Left ventricle myocardium inferior (tissue), 1 donor: ENCODE results near the gene ZCCHC4. TPM values are rescaled to one million over a fixed set of nuclear protein-coding genes. Genes with fewer than 3 reads are reported as not detected.

ENCODE experiments used
- DNase-seq: peaks from one replicate; pipeline ENCODE4 v3.0.0-alpha.2; 2020
- H3K27ac ChIP-seq: fragments of 200-600 bp; replicated peaks from 2 replicates; pipeline ENCODE4 v1.8.0; 2021
- H3K27me3 ChIP-seq: fragments of 200-600 bp; 2 replicates; pipeline ENCODE4 v1.8.0; 2021; ENCODE audit warnings: low read depth
- H3K36me3 ChIP-seq: fragments of 200-600 bp; 2 replicates; pipeline ENCODE4 v1.8.0; 2021
- H3K4me1 ChIP-seq: fragments of 200-600 bp; 2 replicates; pipeline ENCODE4 v1.8.0; 2021
- H3K4me3 ChIP-seq: fragments of 200-600 bp; 2 replicates; pipeline ENCODE4 v1.8.0; 2021; ENCODE audit warnings: mild to moderate bottlenecking, moderate library complexity
- H3K9me3 ChIP-seq: fragments of 200-600 bp; replicated peaks from 2 replicates; pipeline ENCODE4 v1.8.0; 2021
- intact Hi-C: fragments of 100-400 bp; cut with micrococcal nuclease; formaldehyde crosslinking; loops from one replicate; pipeline ENCODE4 v1.11.0; 2022
- total RNA-seq: library from RNA; stranded (reverse); fragmentation: NEBNext Ultra II Directional; extraction: Animal tissue kit (Norgen Biotek cat#: 25700); gene quantifications from one replicate; pipeline ENCODE4 v1.2.1, GENCODE V29; 2021
- TF ChIP-seq, protein P1 (sequence below): fragments of 200-600 bp; IDR thresholded peaks from 2 replicates; pipeline ENCODE4 v1.8.0; 2021; ENCODE audit warnings: antibody characterized with exemption, mild to moderate bottlenecking, borderline replicate concordance
- donor health status: DM: no; HTN: yes; CAD: no; lungs with severe emphysema.

Gene ZCCHC4
- total RNA-seq, 1 donor from 2014 or later = 8.7 TPM

GRCh38 chr4:25406081-25406692, 93.6 kb downstream of the ZCCHC4 start:
- Histone ChIP-seq H3K27ac (no peak overlapping the region), H3K4me3 (no peak overlapping the region), H3K4me1 (no peaks in the 10 kb centered on the region), H3K36me3 (peaks cover 98% of the 10 kb centered on the region), H3K9me3 (no peaks in the 10 kb centered on the region), H3K27me3 (no peaks in the 10 kb centered on the region)
- intact Hi-C loops = no loop called here
- DNase-seq = no peak
- TF ChIP-seq, protein P1, sequence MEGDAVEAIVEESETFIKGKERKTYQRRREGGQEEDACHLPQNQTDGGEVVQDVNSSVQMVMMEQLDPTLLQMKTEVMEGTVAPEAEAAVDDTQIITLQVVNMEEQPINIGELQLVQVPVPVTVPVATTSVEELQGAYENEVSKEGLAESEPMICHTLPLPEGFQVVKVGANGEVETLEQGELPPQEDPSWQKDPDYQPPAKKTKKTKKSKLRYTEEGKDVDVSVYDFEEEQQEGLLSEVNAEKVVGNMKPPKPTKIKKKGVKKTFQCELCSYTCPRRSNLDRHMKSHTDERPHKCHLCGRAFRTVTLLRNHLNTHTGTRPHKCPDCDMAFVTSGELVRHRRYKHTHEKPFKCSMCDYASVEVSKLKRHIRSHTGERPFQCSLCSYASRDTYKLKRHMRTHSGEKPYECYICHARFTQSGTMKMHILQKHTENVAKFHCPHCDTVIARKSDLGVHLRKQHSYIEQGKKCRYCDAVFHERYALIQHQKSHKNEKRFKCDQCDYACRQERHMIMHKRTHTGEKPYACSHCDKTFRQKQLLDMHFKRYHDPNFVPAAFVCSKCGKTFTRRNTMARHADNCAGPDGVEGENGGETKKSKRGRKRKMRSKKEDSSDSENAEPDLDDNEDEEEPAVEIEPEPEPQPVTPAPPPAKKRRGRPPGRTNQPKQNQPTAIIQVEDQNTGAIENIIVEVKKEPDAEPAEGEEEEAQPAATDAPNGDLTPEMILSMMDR = no peak

GRCh38 chr4:25410820-25411529, 98.4 kb downstream of the ZCCHC4 start:
- intact Hi-C loops = no loop called here
- H3K4me3 ChIP-seq = no peak overlapping the region
- no peak overlapping the region for H3K27ac ChIP-seq
- no peak for DNase-seq
- TF ChIP-seq, protein P1 = no peak
- H3K27me3 ChIP-seq = no peaks in the 10 kb centered on the region
- H3K36me3 ChIP-seq = peaks cover 97% of the 10 kb centered on the region
- no peaks in the 10 kb centered on the region for H3K4me1 ChIP-seq
- no peaks in the 10 kb centered on the region for H3K9me3 ChIP-seq

DNA sequence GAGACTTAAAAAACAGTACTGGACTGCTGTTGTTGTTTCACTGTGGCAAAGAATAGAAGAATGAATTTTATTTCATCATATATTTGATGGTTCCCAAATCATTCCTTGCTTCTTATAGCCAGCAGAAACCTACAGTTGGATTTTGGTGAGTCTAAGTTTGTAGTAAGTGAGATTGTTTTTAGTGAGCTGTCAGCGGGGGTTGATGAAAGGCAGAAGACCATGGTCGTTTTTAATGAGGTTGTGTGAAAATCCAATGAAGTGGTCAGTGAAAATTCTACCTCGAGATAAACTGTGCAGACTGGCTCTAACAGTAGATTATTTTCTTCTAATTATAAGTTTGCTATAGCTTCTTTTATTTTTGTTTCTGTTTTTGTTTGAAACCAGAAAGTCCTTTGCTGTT, 100.7 kb downstream of the ZCCHC4 start:
- H3K36me3 ChIP-seq = peaks cover 97% of the 10 kb centered on the region
- no peak overlapping the region for H3K27ac ChIP-seq
- no peaks in the 10 kb centered on the region for H3K27me3 ChIP-seq

DNA sequence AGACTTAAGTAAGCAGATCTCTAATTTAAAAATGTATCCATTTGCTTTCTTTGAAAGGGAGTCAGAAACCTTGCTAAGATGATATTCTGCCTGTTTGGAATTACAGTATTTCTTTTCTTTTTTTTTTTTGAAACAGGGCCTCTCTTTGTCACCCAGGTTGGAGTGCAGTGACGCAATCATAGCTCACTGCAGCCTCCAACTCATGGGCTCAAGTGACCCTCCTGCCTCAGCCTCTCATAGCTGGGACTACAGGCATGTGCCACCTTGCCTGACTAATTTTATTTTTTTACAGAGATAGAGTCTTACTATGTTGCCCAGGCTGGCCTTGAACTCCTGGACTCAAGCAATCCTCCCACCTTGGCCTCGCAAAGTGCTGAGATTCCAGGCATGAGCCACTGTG, 104.4 kb downstream of the ZCCHC4 start:
- intact Hi-C loops = no loop called here
- TF ChIP-seq, protein P1 = no peak
- H3K36me3 ChIP-seq = peaks cover 75% of the 10 kb centered on the region

More for the DNA sequence above, 100.7 kb downstream of the ZCCHC4 start:
- Histone ChIP-seq H3K9me3 (no peaks in the 10 kb centered on the region), H3K4me1 (no peaks in the 10 kb centered on the region), H3K4me3 (no peak overlapping the region)
- intact Hi-C loops = no loop called here
- TF ChIP-seq, protein P1 = no peak
- DNase-seq = no peak

More for the DNA sequence above, 104.4 kb downstream of the ZCCHC4 start:
- Histone ChIP-seq H3K27me3 (no peaks in the 10 kb centered on the region), H3K9me3 (no peaks in the 10 kb centered on the region), H3K27ac (no peak overlapping the region), H3K4me3 (no peak overlapping the region), H3K4me1 (peaks cover 6% of the 10 kb centered on the region)
- no peak for DNase-seq

Other genes starting within 250 kb of the ZCCHC4 start
- 4.9 TPM for gene SEPSECS, start 152.3 kb upstream of the ZCCHC4 start, total RNA-seq
- gene PI4K2B, start 78.7 kb upstream of the ZCCHC4 start, total RNA-seq = 2.3 TPM
- 12.2 TPM for gene ANAPC4, start 64.5 kb downstream of the ZCCHC4 start, total RNA-seq